HEK293 (cell line): Measurements from ENCODE around the gene TIAL1.
A peak's percentile ranks its signal among the peaks of the same experiment; 100 is the strongest.
"Not testable (repeated sequence)": the region's sequence is repeated elsewhere in the genome, so short reads cannot be mapped to it uniquely, and the experiment has no call there.

Source experiments
- CTCF ChIA-PET: fragments of 350-600 bp; formaldehyde crosslinking; extraction: SDS; loops from one replicate; lab custom pipeline; 2021; ENCODE audit warnings: antibody characterized with exemption; lab: Yijun Ruan, JAX
- POLR2A ChIA-PET: fragments of 300-600 bp; formaldehyde crosslinking; extraction: SDS; loops from one replicate; lab custom pipeline; 2020; ENCODE audit warnings: antibody characterized with exemption, inconsistent platforms; lab: Yijun Ruan, JAX
- H3K27ac ChIP-seq: fragments of 200-500 bp; sonication (Bioruptor generic); 2 replicates; pipeline ENCODE4 v1.5.1; 2014; ENCODE audit warnings: low read depth, low read length, control low read depth, inconsistent platforms; ENCODE audit errors: extremely low read depth
- H3K36me3 ChIP-seq, 2 experiments: fragments of 200-500 bp in 1 of 2; sonication (Bioruptor generic) in 1 of 2; 1 replicate in 1 of 2; 2 replicates in 1 of 2; pipeline ENCODE4 v1.5.1; 2014 to 2017; ENCODE audit warnings: inconsistent platforms in 2 of 2, low read length in 2 of 2; ENCODE audit not compliant: control insufficient read depth in 2 of 2, insufficient read depth in 1 of 2
- H3K4me1 ChIP-seq: fragments of 200-500 bp; sonication (Bioruptor generic); 2 replicates; pipeline ENCODE4 v1.5.1; 2014; ENCODE audit warnings: mild to moderate bottlenecking, low read length, inconsistent platforms; ENCODE audit not compliant: control insufficient read depth, insufficient read depth
- H3K4me3 ChIP-seq: 2 replicates; pipeline ENCODE4 v1.5.1; 2011; ENCODE audit warnings: low read depth, mild to moderate bottlenecking, control low read depth, low read length, moderate library complexity
- H3K9me3 ChIP-seq: fragments of 200-500 bp; sonication (Bioruptor generic); 2 replicates; pipeline ENCODE4 v1.5.1; 2014; ENCODE audit warnings: low read depth, low read length, inconsistent platforms; ENCODE audit not compliant: control insufficient read depth, insufficient read depth
- BCL6B ChIP-seq: fragments of 450-650 bp; formaldehyde crosslinking; IDR thresholded peaks from 2 replicates; pipeline ENCODE4 v1.5.1; 2017; ENCODE audit warnings: missing biosample characterization, missing genetic modification characterization
- GFI1B ChIP-seq: fragments of 450-650 bp; formaldehyde crosslinking; IDR thresholded peaks from 2 replicates; pipeline ENCODE4 v1.5.1; 2016; ENCODE audit warnings: missing biosample characterization, missing genetic modification characterization
- HIC1 ChIP-seq: fragments of 450-650 bp; formaldehyde crosslinking; IDR thresholded peaks from 2 replicates; pipeline ENCODE4 v1.5.1; 2016; ENCODE audit warnings: missing biosample characterization, missing genetic modification characterization
- KLF8 ChIP-seq: fragments of 450-650 bp; formaldehyde crosslinking; IDR thresholded peaks from 2 replicates; pipeline ENCODE4 v1.5.1; 2016; ENCODE audit warnings: missing biosample characterization, missing genetic modification characterization
- MZF1 ChIP-seq: fragments of 450-650 bp; formaldehyde crosslinking; IDR thresholded peaks from 2 replicates; pipeline ENCODE4 v1.5.1; 2017; ENCODE audit warnings: missing biosample characterization, missing genetic modification characterization, borderline replicate concordance
- ZFP3 ChIP-seq: fragments of 450-650 bp; formaldehyde crosslinking; IDR thresholded peaks from 2 replicates; pipeline ENCODE4 v1.5.1; 2016; ENCODE audit warnings: low read depth, missing biosample characterization, missing genetic modification characterization
- ZIC2 ChIP-seq: fragments of 450-650 bp; formaldehyde crosslinking; IDR thresholded peaks from 2 replicates; pipeline ENCODE4 v1.5.1; 2016; ENCODE audit warnings: missing biosample characterization, missing genetic modification characterization
- ZNF174 ChIP-seq: fragments of 450-650 bp; formaldehyde crosslinking; IDR thresholded peaks from 2 replicates; pipeline ENCODE4 v1.5.0; 2017; ENCODE audit warnings: missing biosample characterization, mild to moderate bottlenecking, missing genetic modification characterization
- ZNF324 ChIP-seq: fragments of 450-650 bp; formaldehyde crosslinking; IDR thresholded peaks from 2 replicates; pipeline ENCODE4 v1.5.1; 2016; ENCODE audit warnings: missing biosample characterization, missing genetic modification characterization
- ZNF596 ChIP-seq: fragments of 450-650 bp; IDR thresholded peaks from 2 replicates; pipeline ENCODE4 v1.5.0; 2018; ENCODE audit warnings: missing biosample characterization, mild to moderate bottlenecking, missing genetic modification characterization, moderate library complexity
- ZNF624 ChIP-seq: fragments of 450-650 bp; formaldehyde crosslinking; IDR thresholded peaks from 2 replicates; pipeline ENCODE4 v1.5.1; 2017; ENCODE audit warnings: missing biosample characterization, missing genetic modification characterization
- ZNF664 ChIP-seq: fragments of 450-650 bp; formaldehyde crosslinking; IDR thresholded peaks from 2 replicates; pipeline ENCODE4 v1.5.1; 2016; ENCODE audit warnings: missing biosample characterization, missing genetic modification characterization
- ZNF776 ChIP-seq: fragments of 450-650 bp; formaldehyde crosslinking; IDR thresholded peaks from 2 replicates; pipeline ENCODE4 v1.5.0; 2017; ENCODE audit warnings: missing biosample characterization, missing genetic modification characterization, borderline replicate concordance
- ZNF791 ChIP-seq: fragments of 450-650 bp; formaldehyde crosslinking; IDR thresholded peaks from 2 replicates; pipeline ENCODE4 v1.5.1; 2016; ENCODE audit warnings: missing biosample characterization, missing genetic modification characterization
- ZNF843 ChIP-seq: fragments of 450-650 bp; formaldehyde crosslinking; IDR thresholded peaks from 2 replicates; pipeline ENCODE4 v1.5.1; 2016; ENCODE audit warnings: missing biosample characterization, missing genetic modification characterization
- ZSCAN4 ChIP-seq: fragments of 450-650 bp; formaldehyde crosslinking; IDR thresholded peaks from 2 replicates; pipeline ENCODE4 v1.5.1; 2017; ENCODE audit warnings: missing biosample characterization, missing genetic modification characterization

Gene TIAL1

GRCh38 chr10:119567978-119568377 is 28.8 kb downstream of the TIAL1 start:
- peak; percentile 25; the same call in 1 of the 2 replicates for TF ChIP-seq ZNF664 (tag by site-specific recombination)
- no peak for TF ChIP-seq ZSCAN4 (tag by site-specific recombination)
- TF ChIP-seq ZNF596, result no peak
- no peaks in the 10 kb centered on the region for H3K4me1 ChIP-seq
- peaks cover 6 to 9% of the 10 kb centered on the region in 2 experiments for H3K36me3 ChIP-seq
- ChIA-PET CTCF (interaction anchor here (1.0 kb wide), 1 partner anchor 78 kb away, joined by 3 read pairs; no protein-coding TSS in a partner anchor), POLR2A (interaction anchor here (0.8 kb wide), 1 partner anchor 25 kb away, joined by 5 read pairs; no protein-coding TSS in a partner anchor)
- no peaks in the 10 kb centered on the region for H3K9me3 ChIP-seq
- no peak overlapping the region for H3K27ac ChIP-seq
- no peak overlapping the region for H3K4me3 ChIP-seq

GRCh38 chr10:119562097-119562496 is 34.7 kb downstream of the TIAL1 start:
- no peak overlapping the region for H3K4me3 ChIP-seq
- H3K9me3 ChIP-seq, result no peaks in the 10 kb centered on the region
- no peaks in the 10 kb centered on the region for H3K4me1 ChIP-seq
- H3K27ac ChIP-seq, result no peak overlapping the region
- TF ChIP-seq ZNF624 (no peak), ZFP3 (no peak), BCL6B (no peak), ZIC2 (tag by site-specific recombination) (no peak), KLF8 (no peak), ZNF791 (tag by site-specific recombination) (no peak), ZNF843 (no peak), ZNF324 (no peak), ZNF776 (tag by site-specific recombination) (no peak), GFI1B (tag by site-specific recombination) (no peak), MZF1 (tag by site-specific recombination) (no peak), ZNF174 (tag by site-specific recombination) (no peak), HIC1 (tag by site-specific recombination) (no peak)
- CTCF ChIA-PET, result interaction anchor here (0.6 kb wide), 1 partner anchor 392 kb away, joined by 3 read pairs; no protein-coding TSS in a partner anchor
- POLR2A ChIA-PET, result interaction anchor here (0.6 kb wide), 1 partner anchor 12 kb away, joined by 5 read pairs; no protein-coding TSS in a partner anchor
- H3K36me3 ChIP-seq, result no peaks in the 10 kb centered on the region

- H3K4me3 ChIP-seq, H3K27ac ChIP-seq, H3K9me3 ChIP-seq, H3K36me3 ChIP-seq, H3K4me1 ChIP-seq, POLR2A ChIA-PET, CTCF ChIA-PET: not testable (repeated sequence)
Measured at GRCh38 chr10:119559511-119559910, 37.3 kb downstream of the TIAL1 start.

GRCh38 chr10:119556081-119556480 is 40.7 kb downstream of the TIAL1 start:
- H3K4me1 ChIP-seq, H3K27ac ChIP-seq, H3K4me3 ChIP-seq, H3K36me3 ChIP-seq, H3K9me3 ChIP-seq, CTCF ChIA-PET: not testable (repeated sequence)
- POLR2A ChIA-PET, result interaction anchor here (0.7 kb wide), 1 partner anchor 10 kb away, joined by 3 read pairs; no protein-coding TSS in a partner anchor
